Upper lobe of left lung (tissue), 4 donors: ENCODE data around the gene FRMD5.

Experiments used
- EP300 ChIP-seq, 4 donors: sonication (generic); formaldehyde crosslinking; IDR thresholded peaks; one replicate each; pipeline ENCODE4 v1.5.1; 2017; ENCODE audit warnings: antibody characterized with exemption in 4 of 4, control low read depth in 2 of 4
- POLR2A ChIP-seq, 4 donors: fragments of 450-650 bp; IDR thresholded peaks; one replicate each; pipeline ENCODE4 v1.5.1; 2016 to 2017; ENCODE audit warnings: antibody characterized with exemption in 4 of 4, mild to moderate bottlenecking in 2 of 4
- POLR2AphosphoS5 ChIP-seq, 2 donors: sonication (generic); formaldehyde crosslinking; IDR thresholded peaks; one replicate each; pipeline ENCODE4 v1.5.1; 2017; ENCODE audit warnings: antibody characterized with exemption in 2 of 2
- TF ChIP-seq, protein P1 (sequence below), 6 experiments: fragments of 450-650 bp in 4 of 6; fragments of 200-600 bp in 2 of 6; sonication (generic) in 2 of 6; IDR thresholded peaks; one replicate each; pipeline ENCODE4 v1.5.1; 2016 to 2019; ENCODE audit warnings: antibody characterized with exemption in 6 of 6

DNA sequence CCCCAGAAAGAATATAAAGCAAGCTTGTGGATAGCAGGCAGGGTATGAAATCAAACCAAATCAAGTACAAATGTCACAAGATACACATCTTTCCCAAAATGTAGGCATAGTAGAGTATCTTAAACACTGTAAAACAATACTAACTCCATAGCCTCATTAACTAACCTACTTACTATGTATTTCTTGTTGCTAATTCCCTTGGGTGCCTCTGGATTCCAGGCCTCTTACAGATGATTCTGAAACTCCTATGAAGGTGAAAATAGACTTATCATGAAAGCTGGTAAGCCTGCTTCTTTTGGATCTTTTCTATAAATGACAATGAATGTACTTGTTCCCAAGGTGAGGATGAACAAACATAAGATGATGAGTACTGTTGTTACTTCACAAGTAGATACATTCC is 93.8 kb downstream of the FRMD5 start:
- TF ChIP-seq POLR2AphosphoS5 (IDR thresholded peaks at IDR 0.05) (no peak), POLR2A (IDR thresholded peaks at IDR 0.05) (no peak), EP300 (IDR thresholded peaks at IDR 0.05) (no peak)
- TF ChIP-seq, protein P1, sequence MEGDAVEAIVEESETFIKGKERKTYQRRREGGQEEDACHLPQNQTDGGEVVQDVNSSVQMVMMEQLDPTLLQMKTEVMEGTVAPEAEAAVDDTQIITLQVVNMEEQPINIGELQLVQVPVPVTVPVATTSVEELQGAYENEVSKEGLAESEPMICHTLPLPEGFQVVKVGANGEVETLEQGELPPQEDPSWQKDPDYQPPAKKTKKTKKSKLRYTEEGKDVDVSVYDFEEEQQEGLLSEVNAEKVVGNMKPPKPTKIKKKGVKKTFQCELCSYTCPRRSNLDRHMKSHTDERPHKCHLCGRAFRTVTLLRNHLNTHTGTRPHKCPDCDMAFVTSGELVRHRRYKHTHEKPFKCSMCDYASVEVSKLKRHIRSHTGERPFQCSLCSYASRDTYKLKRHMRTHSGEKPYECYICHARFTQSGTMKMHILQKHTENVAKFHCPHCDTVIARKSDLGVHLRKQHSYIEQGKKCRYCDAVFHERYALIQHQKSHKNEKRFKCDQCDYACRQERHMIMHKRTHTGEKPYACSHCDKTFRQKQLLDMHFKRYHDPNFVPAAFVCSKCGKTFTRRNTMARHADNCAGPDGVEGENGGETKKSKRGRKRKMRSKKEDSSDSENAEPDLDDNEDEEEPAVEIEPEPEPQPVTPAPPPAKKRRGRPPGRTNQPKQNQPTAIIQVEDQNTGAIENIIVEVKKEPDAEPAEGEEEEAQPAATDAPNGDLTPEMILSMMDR (IDR thresholded peaks at IDR 0.05), result no peak
